Loucy (cell line): ENCODE data around the gene FETUB.

Source experiments
- H2AFZ ChIP-seq: fragments of 200-600 bp; sonication (generic); 2 replicates; pipeline ENCODE4 v1.6.0; 2016; ENCODE audit warnings: antibody characterized with exemption, mild to moderate bottlenecking, low read length, moderate library complexity
- H3F3A ChIP-seq: fragments of 200-600 bp; 2 replicates; pipeline ENCODE4 v1.6.0; 2016; ENCODE audit warnings: antibody characterized with exemption, low read depth, mild to moderate bottlenecking
- H3K27me3 ChIP-seq: fragments of 200-600 bp; sonication (generic); 2 replicates; pipeline ENCODE4 v1.6.1; 2014; ENCODE audit warnings: low read length, mild to moderate bottlenecking; ENCODE audit not compliant: insufficient read depth, poor library complexity, severe bottlenecking
- H3K36me3 ChIP-seq: fragments of 200-600 bp; sonication (generic); 2 replicates; pipeline ENCODE4 v1.6.1; 2016; ENCODE audit warnings: low read length; ENCODE audit not compliant: insufficient read depth
- H3K4me1 ChIP-seq: fragments of 200-600 bp; sonication (generic); 2 replicates; pipeline ENCODE4 v1.5.1; 2014; ENCODE audit warnings: low read length, mild to moderate bottlenecking; ENCODE audit not compliant: insufficient read depth, poor library complexity, severe bottlenecking
- H3K4me2 ChIP-seq: fragments of 200-600 bp; sonication (generic); 2 replicates; pipeline ENCODE4 v1.6.0; 2014; ENCODE audit warnings: antibody characterized with exemption, low read length, low read depth, mild to moderate bottlenecking; ENCODE audit not compliant: poor library complexity, severe bottlenecking
- H3K4me3 ChIP-seq: fragments of 200-600 bp; sonication (generic); 2 replicates; pipeline ENCODE4 v1.5.1; 2014; ENCODE audit warnings: low read length, mild to moderate bottlenecking, mixed read lengths; ENCODE audit not compliant: poor library complexity, severe bottlenecking
- H3K79me2 ChIP-seq: fragments of 200-600 bp; sonication (generic); 2 replicates; pipeline ENCODE4 v1.6.1; 2014; ENCODE audit warnings: low read length; ENCODE audit not compliant: insufficient read depth
- H3K9ac ChIP-seq: fragments of 200-600 bp; sonication (generic); 2 replicates; pipeline ENCODE4 v1.6.0; 2014; ENCODE audit warnings: mild to moderate bottlenecking, low read depth, low read length, moderate library complexity; ENCODE audit not compliant: poor library complexity, severe bottlenecking
- H3K9me2 ChIP-seq: fragments of 200-600 bp; sonication (generic); replicated peaks from 2 replicates; pipeline ENCODE4 v1.6.1; 2016; ENCODE audit warnings: low read depth, low read length, mixed read lengths
- H3K9me3 ChIP-seq: fragments of 200-600 bp; sonication (generic); 2 replicates; pipeline ENCODE4 v1.6.1; 2014; ENCODE audit warnings: mild to moderate bottlenecking, antibody characterized with exemption, low read length, low read depth; ENCODE audit not compliant: insufficient read depth
- H4K20me1 ChIP-seq: fragments of 200-600 bp; sonication (generic); 2 replicates; pipeline ENCODE4 v1.6.0; 2014; ENCODE audit warnings: antibody characterized with exemption, low read length, mild to moderate bottlenecking; ENCODE audit not compliant: insufficient read depth, poor library complexity, severe bottlenecking
- CTCF ChIP-seq: fragments of 200-600 bp; sonication (generic); conservative IDR thresholded peaks from 2 replicates; pipeline ENCODE4 v1.5.1; 2014; ENCODE audit warnings: mild to moderate bottlenecking, antibody characterized with exemption, low read length
- EZH2phosphoT487 ChIP-seq: fragments of 200-600 bp; IDR thresholded peaks from 2 replicates; pipeline ENCODE4 v1.6.1; 2018; ENCODE audit warnings: antibody characterized with exemption, mild to moderate bottlenecking, moderate library complexity, borderline replicate concordance

FETUB gene

GRCh38 chr3:186653080-186653707, 13.0 kb downstream of the FETUB start:
- Histone ChIP-seq H3K4me1 (no peaks in the 10 kb centered on the region), H3K36me3 (no peaks in the 10 kb centered on the region), H3K79me2 (no peaks in the 10 kb centered on the region), H3K27me3 (no peaks in the 10 kb centered on the region), H3K9ac (no peak overlapping the region), H4K20me1 (no peaks in the 10 kb centered on the region), H3K4me2 (no peak overlapping the region), H2AFZ (no peak overlapping the region), H3K9me3 (no peaks in the 10 kb centered on the region), H3F3A (no peaks in the 10 kb centered on the region), H3K4me3 (no peak overlapping the region), H3K9me2 (no peaks in the 10 kb centered on the region)
- TF ChIP-seq EZH2phosphoT487: no peak
- TF ChIP-seq CTCF: no peak

- TF ChIP-seq EZH2phosphoT487: no peak
- TF ChIP-seq CTCF: no peak
Measured at GRCh38 chr3:186653984-186654383, 13.8 kb downstream of the FETUB start.

GRCh38 chr3:186663361-186664118, 23.3 kb downstream of the FETUB start:
- Histone ChIP-seq H2AFZ (no peak overlapping the region), H3K9me3 (no peaks in the 10 kb centered on the region), H3K27me3 (no peaks in the 10 kb centered on the region), H3K79me2 (no peaks in the 10 kb centered on the region), H3F3A (no peaks in the 10 kb centered on the region), H3K9ac (no peak overlapping the region), H3K4me2 (no peak overlapping the region), H4K20me1 (no peaks in the 10 kb centered on the region), H3K9me2 (no peaks in the 10 kb centered on the region), H3K4me3 (no peak overlapping the region), H3K36me3 (no peaks in the 10 kb centered on the region), H3K4me1 (no peaks in the 10 kb centered on the region)
- no peak for TF ChIP-seq EZH2phosphoT487
- no peak for TF ChIP-seq CTCF

More at GRCh38 chr3:186653984-186654383, 13.8 kb downstream of the FETUB start:
- H3K27me3 ChIP-seq: no peaks in the 10 kb centered on the region
- H3K36me3 ChIP-seq: no peaks in the 10 kb centered on the region
- no peaks in the 10 kb centered on the region for H4K20me1 ChIP-seq
- no peaks in the 10 kb centered on the region for H3K9me2 ChIP-seq
- no peaks in the 10 kb centered on the region for H3K9me3 ChIP-seq
- H3K4me2 ChIP-seq: no peak overlapping the region
- no peaks in the 10 kb centered on the region for H3K79me2 ChIP-seq
- H3K4me1 ChIP-seq: no peaks in the 10 kb centered on the region
- H3K9ac ChIP-seq: no peak overlapping the region
- no peak overlapping the region for H2AFZ ChIP-seq
- H3K4me3 ChIP-seq: no peak overlapping the region
- no peaks in the 10 kb centered on the region for H3F3A ChIP-seq
